GM18508 (cell line): Measurements from ENCODE around the gene COL23A1.
"Not testable (repeated sequence)": the region's sequence is repeated elsewhere in the genome, so short reads cannot be mapped to it uniquely, and the experiment has no call there.

ENCODE experiments used
- ATAC-seq: cut with Tn5 transposase; IDR thresholded peaks from one replicate; pipeline ENCODE4 v1.9.1; 2021; ENCODE audit warnings: moderate number of reproducible peaks; ENCODE audit not compliant: insufficient read depth, unreplicated experiment

Gene COL23A1

DNA sequence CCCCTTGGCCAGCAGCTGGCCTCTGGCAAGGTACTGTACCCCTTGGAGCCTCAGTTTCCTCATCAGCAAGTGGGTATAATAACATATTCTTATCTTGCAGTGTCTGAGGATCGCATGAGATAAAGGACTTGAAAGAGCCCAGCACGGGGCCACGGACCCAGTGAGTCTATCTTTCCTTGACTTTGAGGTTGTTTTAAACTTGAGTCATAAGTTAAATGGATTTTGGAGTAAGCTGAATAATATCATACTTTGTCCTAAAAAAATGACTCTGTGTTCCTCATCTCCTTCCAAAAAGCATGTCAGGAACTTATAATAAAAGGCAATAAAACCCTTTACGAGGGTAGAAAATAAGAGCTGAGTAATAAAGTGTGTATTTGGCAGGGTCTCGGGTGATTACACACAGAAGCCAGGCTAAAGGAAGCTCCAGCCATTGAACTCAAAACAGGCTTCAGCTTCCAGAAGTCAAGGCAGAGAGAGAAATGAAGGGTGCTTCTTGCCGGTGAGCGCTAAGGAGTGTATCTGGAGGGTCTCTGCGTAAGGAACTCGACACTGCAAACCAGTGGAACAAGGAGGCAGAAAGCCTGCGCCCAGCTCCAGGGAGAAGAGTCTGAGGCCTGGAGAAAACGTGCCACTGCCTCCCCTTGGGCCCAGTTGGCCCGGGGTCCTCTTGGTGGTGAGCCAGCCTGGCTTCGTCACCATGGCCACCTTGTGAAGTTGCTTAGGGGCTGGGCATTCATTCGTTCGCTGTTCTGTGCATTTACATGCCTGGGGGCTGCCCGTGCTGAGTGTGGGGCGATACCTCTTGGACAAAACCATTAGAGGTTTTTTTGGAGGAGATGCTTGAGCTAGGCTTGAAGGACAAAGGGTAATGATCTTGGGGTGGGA, 285.2 kb downstream of the COL23A1 start:
- ATAC-seq: no peak

DNA sequence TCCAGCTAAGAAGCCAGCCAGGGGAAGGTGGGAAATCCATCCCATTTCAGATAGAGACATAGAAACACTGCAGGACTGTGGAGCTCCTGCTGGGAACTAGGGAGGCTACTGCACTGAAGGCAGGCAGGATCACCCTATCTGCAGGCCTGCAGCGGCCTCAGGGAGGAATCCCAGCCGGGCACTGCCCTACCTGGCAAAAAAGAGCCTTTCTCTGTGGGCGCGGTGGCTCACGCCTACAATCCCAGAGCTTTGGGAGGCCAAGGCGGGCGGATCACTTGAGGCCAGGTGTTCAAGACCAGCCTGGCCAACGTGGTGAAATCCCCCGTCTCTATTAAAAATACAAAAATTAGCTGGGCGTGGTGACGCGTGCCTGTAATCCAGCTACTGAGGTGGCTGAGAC, 286.2 kb downstream of the COL23A1 start:
- ATAC-seq: no peak

DNA sequence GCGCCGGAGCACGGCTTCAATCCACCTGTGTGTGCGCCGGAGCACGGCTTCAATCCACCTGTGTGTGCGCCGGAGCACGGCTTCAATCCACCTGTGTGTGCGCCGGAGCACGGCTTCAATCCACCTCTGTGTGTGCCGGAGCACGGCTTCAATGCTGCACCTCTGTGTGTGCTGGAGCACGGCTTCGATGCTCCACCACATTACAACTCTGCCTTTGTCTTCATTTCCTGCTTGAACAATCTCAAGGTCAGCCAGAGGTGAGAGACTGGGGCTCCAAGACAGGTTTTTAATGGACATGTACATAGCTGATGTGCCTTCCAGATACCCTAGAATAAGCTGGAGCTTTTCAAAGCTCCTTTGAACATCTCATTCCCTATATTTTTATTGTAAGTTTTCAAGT, 287.9 kb downstream of the COL23A1 start:
- not testable (repeated sequence) for ATAC-seq

DNA sequence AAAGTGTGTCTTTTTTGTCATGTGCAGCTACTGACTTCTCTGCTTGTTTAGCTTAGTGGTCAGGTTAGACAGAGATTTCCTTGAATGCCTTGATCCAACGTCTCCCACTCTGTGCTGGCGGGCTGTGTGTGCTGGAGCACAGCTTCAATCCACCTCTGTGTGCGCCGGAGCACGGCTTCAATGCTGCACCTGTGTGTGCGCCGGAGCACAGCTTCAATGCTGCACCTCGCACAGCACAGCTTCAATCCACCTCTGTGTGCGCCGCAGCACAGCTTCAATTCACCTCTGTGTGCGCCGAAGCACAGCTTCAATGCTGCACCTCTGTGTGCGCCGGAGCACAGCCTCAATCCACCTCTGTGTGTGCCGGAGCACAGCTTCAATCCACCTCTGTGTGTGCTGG, 288.6 kb downstream of the COL23A1 start:
- ATAC-seq: no peak

DNA sequence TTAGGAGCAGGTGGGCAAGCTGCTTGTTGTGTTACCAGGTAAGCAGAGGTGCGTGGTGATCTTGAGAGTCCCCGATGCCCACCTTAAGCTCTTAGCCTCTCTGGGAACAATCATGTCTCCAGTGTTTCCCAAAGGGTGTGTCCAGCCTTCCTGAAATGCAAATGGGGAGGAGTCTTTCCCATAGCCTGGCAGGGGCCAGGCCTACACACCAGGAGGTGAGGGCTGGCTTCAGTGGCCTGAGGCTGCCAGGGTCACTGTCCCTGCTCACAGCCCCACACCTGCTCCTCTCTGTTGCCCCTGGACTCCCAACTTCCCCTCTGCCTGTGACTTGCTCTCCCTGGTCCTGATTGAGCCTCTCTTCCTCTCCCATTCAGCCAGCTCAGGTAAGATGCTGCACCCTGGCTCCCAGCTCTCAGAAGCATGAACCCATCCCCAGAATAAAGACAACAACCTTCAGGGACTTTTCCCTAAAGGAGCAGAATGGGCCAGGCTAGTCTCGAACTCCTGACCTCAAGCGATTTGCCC, 291.8 kb downstream of the COL23A1 start:
- ATAC-seq: no peak

DNA sequence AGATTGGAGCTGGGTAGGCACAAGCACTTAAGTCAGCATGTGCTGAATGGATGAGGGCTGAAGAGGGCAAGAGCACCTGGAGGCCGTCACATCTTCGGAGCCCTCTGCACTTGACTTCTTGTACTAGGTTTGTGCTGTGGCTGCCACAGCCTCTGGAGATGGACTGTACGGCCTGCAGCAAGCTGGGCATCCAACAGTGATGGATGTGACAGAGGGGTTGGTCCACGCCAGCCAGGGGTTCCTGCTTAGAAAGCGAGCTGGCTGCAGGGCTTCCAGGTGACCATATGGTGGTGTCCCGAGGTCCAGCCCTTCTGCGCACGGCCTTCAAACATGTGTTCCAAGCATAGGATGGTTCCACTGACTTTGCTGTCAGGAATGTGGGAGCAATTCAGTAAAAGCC, 292.4 kb downstream of the COL23A1 start:
- no peak for ATAC-seq

DNA sequence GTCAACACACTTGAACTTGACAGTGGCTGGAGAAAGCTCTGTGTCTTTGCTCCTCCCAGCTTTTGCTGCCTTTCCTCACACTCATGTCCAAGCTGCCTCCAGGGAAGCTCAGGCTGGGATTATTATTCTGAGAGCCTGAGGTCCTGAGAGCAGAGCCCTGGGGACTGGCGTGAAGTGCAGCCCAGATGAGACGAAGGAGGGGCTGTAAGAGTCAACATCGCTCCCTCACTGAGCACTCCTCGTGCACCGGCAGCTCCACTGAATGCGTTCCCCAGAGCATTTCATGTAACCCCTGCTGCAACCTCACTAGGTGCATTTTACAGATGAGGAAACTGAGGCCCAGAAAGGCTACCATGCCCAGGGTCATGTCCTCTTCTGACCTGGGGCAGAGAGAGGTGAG, 294.1 kb downstream of the COL23A1 start:
- ATAC-seq: no peak

DNA sequence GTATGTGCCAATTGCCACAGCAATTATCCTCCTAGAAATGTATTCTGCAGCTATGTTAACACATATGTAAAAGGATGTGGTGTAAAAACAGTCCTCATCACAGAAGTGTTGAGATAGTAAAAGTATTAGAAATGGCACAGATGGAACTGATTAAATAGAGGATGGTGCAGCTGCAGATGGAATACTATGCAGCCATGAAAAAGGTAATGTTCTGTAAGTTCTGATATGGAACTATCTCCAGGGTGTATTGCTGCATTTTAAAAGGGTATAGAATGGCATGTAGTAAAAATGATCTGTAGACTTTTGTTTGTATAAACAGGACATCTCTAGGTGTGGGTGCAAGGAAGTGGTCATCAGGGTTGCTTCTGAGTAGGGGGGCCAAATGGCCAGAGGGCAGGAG, 294.6 kb downstream of the COL23A1 start:
- no peak for ATAC-seq

DNA sequence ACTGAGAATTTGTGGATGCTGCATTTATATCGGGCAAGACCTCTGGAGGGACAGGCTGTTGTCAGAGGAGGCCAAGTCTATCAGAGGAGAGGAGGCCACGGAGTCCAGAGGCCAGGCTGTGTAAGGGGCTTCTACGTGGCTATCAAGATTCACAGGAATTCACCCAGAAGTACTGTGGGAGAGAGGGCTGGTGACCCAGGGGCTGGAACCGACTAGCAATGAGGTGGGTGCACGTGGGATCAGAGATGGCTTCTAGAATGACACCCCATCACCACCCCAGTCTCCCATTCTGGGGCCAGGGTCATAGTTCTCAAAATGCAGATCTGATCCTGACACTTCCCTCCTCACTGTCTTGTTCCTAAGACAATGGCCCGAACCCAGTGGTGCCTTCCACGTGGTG, 296.4 kb downstream of the COL23A1 start:
- ATAC-seq: no peak

DNA sequence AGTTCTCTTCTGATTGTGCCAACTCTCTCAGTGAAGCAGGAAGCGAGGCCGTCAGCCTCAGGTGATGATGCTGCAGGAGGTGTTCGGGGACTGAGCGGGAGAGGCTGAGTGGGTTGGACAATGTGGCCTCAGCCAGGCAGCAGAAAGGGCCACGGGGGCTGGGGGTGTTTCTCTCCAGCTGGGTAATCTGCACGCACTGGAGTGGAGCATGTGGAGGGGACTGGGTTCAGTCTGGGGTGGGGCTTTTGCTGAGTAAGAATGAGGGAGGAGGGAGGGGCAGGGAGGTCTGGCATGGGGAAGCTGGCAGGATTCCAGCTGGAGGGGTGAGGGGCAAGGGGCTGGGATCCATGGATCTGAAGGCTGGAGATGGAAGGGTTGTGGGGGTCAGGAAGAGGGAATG, 296.8 kb downstream of the COL23A1 start:
- no peak for ATAC-seq

DNA sequence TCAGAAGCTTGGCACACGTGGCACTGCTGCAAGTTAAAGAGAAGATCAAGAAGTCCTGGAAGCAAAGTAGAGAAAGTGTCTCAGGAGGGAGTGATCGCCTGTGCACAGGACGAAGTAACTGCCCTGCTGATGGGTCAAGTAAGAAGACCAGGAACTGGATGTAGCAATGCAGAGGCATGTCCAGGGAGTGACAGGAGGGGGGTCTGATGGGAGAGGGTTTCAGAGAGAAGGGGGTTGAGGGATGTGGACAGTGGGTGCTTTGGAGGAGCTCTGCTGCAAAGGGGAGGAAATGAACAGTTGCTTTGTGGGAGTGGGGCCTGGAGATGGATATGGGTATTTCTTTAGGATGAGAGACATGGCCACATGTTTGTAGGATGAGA, 297.4 kb downstream of the COL23A1 start:
- ATAC-seq: no peak

DNA sequence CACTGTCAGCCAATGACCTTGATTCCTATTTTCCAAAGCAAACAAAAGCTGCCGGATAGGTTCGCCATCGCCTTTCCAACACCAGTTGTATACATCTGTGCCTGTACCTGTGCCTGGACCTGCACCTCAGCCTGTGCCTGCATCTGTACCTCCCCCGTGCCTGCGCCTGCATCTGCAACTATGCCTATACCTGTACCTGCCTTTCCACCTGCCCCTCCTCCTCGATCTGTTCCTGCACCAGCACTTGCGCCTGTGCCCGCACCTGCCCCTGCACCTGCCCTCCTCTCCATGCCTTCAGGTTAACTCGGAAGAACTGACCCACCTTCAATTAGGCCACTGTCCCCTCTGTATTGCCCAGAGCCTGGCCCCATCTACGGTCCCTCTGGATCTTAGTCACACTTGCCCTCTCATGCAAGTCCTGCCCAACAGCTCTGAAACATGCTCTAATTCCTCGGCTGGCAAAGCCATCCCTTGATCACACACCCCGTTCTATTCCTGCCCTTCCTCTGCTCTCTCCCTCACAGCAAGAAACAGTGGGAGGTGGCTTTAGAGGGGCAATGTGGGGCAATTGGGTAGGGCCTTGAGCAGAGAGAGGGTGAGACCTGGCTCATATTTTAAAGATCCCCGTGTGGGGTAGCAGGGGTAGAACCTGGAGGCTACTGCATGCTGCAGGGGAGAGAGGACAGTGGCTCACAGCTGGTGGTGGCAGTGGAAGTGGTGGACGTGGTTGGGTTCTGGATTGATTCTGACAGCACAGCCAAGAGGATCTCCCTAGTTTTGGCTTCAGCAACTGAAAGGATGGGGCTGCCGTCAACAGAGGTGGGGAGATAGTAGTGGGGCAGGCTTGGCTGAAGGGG, 298.0 kb downstream of the COL23A1 start:
- no peak for ATAC-seq

DNA sequence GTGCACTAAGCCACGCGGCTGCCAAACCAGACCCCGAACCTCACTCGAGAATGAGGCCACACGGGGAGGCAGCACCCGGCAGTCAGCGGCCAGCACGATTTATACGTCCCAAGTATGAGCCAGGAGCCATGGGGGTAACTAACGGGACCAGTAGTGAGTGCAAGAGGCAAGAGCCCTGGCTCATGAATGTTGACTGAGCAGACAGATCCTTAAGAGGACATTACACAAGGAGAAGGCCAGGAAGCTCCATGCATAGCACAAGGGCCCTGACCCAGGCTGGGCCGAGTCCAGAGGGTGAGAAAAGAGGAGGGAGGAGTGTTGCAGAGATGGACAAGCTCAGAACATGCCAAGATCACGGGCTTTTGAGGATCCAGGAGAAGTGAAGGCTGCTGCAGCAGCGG, 299.0 kb downstream of the COL23A1 start:
- ATAC-seq: no peak

DNA sequence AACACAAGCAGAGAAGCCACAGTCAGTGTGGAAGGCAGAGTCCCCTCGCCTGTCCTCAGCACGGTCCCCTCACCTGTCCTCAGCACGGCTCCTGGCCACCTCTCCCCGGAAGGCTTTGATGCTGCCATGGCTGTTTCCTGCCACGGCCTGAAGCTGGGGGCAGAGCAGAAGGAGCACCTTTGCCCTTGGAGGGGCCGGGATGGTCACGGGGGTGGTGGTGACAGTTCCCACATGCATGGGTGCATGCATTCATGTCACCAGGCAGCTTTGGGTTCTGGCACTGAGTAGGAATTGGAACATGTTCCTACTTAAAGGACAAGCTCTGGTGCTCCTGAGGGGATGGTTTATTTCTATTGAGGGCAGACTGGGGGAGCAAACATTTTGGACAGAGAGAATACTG, 299.8 kb downstream of the COL23A1 start:
- no peak for ATAC-seq

DNA sequence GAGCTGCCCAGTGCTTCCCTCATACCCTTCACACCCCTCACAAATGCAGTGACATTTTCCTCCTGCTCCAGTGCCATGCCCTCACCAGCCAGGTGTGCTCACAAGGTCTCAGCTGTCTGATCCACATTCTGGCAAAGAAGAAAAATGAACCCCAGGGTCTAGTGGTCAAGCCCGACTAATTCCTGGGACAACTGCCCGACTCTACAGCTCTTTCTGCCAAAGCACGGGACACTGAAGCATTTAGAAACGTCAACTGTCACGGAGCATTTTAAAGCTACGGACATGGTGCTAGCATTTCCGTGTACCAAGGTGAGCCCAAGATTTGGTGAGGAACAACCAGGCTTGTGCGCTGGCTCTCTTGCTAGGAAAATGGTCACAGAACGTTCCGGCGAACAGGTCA, 300.8 kb downstream of the COL23A1 start:
- no peak for ATAC-seq

DNA sequence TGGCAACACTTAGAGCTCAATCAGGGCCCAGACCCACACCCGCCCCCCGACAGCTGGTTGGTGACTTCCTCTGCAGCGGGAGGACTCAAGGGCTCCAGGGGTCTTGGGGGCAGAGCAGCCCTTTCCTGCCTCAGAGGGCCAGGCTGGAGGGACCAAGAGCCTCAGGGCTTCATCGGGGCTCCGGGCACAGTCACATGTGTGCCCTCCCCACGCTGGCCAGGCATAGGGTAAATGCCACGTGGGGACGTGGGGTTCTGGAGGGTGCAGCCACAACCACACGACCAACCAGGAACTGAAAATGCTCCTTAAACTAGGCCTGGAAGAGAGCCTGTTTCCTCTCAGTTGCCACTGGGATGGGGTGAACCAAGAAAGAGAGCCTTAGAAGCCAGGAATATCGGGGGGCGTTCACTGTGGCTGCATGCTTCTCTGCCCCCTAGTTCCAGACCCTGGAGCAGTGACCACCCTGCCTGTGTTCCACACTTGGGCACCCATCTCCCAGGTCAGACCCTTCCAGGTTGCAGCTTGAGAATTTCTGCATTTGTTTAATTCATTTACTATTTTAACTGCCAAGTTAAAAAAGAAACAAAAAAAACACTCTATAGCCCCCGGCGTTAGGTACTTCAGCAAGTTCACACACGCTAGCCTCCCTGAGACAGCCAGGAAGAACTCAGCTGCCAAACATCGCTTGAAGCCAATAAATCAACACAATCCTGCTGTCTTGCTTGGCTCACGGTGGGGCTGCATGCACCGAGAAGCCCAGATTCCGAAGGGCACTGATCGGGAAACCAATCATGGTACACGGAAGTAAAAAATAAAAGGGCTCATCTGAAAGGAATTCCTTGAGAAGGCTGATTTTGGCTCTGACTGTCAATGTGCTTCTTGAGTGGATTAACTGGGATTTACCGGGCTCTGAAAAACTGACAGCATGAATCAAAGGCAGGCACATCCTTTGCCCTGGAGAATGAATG, 301.5 kb downstream of the COL23A1 start:
- no peak for ATAC-seq

DNA sequence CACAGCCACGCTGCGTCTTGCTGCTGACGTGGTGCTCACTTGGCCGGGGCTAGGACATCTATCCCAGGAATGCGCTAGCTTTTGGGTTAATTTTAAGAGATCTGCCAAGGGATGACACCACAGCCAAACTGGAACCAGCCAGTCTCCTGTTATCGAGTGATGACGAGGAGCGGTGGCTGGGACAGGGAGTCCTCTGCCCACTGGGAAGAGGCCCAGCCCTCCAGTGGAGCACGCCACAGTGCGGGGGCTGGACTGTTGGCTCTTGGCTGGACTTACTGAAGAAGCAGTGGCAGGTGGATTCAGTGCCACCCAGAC, 302.4 kb downstream of the COL23A1 start:
- ATAC-seq: no peak

DNA sequence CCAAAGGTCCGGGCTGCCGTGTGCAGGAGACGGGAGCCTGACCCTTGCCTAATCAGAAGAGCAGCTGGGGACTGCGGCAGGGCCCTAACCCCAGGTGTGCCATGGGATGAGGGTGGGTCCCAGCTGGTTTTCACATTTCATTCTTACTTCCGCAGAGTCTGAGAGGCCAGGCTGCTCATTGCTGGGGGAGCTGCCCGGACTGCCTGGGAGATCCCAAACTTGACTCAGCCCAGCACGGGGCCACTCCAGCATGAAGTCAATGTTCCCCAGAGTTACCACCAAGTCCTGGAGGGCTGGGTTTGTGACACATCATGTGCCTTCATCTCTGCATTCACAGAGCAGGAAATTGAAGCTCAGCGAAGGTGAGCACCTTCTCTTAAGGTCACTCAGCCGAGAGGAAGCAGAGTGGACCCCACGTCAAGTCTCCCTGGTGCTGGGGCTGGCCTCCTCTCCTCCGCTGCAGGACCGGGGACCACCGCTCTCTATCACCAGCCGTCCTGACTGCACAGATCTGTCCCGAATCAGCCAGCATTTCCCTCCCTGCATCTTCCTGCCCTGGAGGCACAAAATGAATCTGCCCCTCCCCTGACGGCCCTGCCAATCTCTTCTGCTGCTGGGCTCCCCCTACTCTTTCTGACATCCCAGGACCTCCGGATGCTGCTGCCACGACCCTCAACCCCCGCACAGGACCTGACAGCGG, 303.0 kb downstream of the COL23A1 start:
- ATAC-seq: no peak

DNA sequence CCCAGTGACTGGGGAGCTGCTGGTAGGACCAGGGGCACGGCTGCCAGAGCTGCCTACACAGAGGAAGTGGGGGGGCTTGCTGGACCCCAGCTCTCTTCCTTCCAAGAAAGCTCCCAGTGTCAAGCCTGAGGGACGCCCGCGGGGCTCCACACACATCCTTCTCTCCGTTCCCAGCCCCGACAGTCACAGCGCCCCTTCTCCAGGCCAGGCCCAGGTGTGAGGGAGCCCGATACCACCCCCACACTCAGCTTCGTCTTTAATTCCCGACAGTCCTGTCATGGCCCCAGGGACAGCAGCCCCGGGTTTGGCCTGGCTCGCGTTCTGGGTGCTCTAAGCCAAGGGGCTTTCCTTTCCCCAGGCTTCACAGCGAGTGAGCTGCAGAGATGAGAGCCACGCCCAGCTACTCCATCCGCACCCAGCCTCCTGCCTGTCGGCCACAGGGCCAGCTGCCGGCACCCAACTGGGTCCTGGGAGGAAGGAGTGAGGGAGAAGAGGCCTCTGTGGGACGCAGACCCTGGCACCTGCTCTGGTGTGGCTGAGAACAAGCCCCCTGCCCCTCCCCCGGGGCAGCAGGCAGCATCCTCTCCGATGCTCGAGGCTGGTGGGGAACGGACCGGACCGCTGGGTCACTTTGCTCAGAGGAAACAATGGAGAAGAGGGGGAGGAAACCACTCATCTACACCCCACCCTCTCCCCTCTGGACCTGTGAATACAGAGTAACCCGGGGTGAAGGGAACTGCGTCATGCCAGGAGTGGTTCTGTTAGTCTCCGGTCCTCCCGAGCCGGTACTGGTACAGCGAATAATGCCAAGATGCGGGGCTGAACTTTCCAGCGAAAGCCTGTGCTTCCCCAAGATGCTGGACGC, 303.7 kb downstream of the COL23A1 start:
- ATAC-seq: no peak
